Measurements from ENCODE around the gene EXOC3L2. TPM values are rescaled to one million over a fixed set of nuclear protein-coding genes. Genes with fewer than 3 reads are reported as not detected.

The EXOC3L2 gene
- total RNA-seq, 1 experiment from 2014 or later, result not detected

DNA sequence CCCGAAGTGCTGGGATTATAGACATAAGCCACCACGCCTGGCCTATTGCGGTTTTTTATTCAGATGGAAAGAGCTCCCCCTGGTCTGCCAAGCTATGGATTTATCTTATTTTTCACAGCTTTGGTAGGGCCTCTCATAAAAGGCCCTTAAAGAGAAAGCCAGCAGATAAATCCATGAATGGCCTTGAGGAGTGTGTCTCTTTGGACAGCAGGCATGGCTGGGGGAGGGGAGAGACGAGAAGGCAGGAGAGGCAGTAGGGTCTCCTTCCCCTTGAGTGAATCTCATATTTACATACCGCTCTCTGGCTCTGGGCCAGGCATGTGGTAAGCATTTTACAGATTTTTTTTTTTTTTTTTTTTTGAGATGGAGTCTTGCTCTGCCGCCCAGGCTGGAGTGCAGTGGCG is 31.1 kb upstream of the EXOC3L2 start:
- H3K27me3 ChIP-seq (replicated peaks; ENCODE audit: insufficient read depth, low read depth, low read length, poor library complexity), result no peaks in the 10 kb centered on the region
- TF ChIP-seq EZH2 (IDR thresholded peaks at IDR 0.05; ENCODE audit: borderline replicate concordance, low read depth, low read length, poor library complexity, severe bottlenecking), result no peak
- TF ChIP-seq, protein P1, sequence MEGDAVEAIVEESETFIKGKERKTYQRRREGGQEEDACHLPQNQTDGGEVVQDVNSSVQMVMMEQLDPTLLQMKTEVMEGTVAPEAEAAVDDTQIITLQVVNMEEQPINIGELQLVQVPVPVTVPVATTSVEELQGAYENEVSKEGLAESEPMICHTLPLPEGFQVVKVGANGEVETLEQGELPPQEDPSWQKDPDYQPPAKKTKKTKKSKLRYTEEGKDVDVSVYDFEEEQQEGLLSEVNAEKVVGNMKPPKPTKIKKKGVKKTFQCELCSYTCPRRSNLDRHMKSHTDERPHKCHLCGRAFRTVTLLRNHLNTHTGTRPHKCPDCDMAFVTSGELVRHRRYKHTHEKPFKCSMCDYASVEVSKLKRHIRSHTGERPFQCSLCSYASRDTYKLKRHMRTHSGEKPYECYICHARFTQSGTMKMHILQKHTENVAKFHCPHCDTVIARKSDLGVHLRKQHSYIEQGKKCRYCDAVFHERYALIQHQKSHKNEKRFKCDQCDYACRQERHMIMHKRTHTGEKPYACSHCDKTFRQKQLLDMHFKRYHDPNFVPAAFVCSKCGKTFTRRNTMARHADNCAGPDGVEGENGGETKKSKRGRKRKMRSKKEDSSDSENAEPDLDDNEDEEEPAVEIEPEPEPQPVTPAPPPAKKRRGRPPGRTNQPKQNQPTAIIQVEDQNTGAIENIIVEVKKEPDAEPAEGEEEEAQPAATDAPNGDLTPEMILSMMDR (conservative IDR thresholded peaks at IDR 0.05; ENCODE audit: low read depth, low read length), result 0 out of 2 replicates have a peak, but pooled peaks have one; percentile 13
- ChIA-PET POLR2A (ENCODE audit: low non-redundant PET) (no interaction called here), CTCF (no interaction called here)
- intact Hi-C loops (cut with micrococcal nuclease; ENCODE audit: unreplicated experiment), result no loop called here
- peaks cover 18% of the 10 kb centered on the region for H3K36me3 ChIP-seq (ENCODE audit: insufficient read depth, low read length, poor library complexity, severe bottlenecking)
- peaks cover 22% of the 10 kb centered on the region for H3K4me1 ChIP-seq (ENCODE audit: insufficient read depth, low read length, poor library complexity, severe bottlenecking)
- no peak overlapping the region for H3K27ac ChIP-seq (ENCODE audit: low read depth, low read length, poor library complexity, severe bottlenecking)
- BruUV-seq (replicated peaks), result no TSS peak
- H3K9me3 ChIP-seq (ENCODE audit: low read depth, low read length, poor library complexity, severe bottlenecking), result no peaks in the 10 kb centered on the region
- DNase-seq (ENCODE audit: low spot score), result peak; percentile 66
- H3K4me3 ChIP-seq (ENCODE audit: low read depth, low read length, poor library complexity, severe bottlenecking), result no peak overlapping the region

DNA sequence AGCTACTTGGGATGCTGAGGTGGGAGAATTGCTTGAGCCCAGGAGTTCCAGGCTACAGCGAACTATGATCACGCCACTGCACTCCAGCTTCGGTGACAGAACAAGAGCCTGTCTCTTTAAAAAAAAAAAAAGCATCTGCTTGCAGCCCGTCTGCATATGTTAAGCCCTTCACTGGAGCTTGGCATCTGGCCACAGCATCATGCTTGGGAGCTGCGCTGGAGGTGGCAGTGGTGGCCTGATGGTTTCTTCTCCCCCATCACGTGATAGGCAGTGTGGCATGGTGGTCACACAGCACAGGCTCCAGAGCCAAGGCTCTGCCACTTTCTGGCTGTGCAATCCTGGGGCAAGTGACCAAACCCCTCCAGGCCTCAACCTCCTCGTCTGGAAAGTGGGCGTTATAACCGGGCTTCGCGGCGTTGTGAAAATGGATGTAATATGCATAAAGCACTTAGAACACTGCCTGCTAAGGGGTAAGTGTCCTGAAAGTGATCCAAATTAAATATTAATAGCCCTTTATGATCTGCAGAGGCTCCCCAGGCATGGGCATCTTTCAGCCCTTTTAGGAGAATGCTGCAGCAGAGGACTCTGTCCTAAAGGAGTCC is 30.3 kb upstream of the EXOC3L2 start:
- peaks cover 22% of the 10 kb centered on the region for H3K4me1 ChIP-seq (ENCODE audit: insufficient read depth, low read length, poor library complexity, severe bottlenecking)
- H3K9me3 ChIP-seq (ENCODE audit: low read depth, low read length, poor library complexity, severe bottlenecking), result no peaks in the 10 kb centered on the region
- no peaks in the 10 kb centered on the region for H3K27me3 ChIP-seq (replicated peaks; ENCODE audit: insufficient read depth, low read depth, low read length, poor library complexity)
- H3K4me3 ChIP-seq (ENCODE audit: low read depth, low read length, poor library complexity, severe bottlenecking), result no peak overlapping the region
- peaks cover 19% of the 10 kb centered on the region for H3K36me3 ChIP-seq (ENCODE audit: insufficient read depth, low read length, poor library complexity, severe bottlenecking)
- POLR2A ChIA-PET (ENCODE audit: low non-redundant PET), result no interaction called here
- no TSS peak for BruUV-seq (replicated peaks)
- CTCF ChIA-PET, result no interaction called here
- DNase-seq (ENCODE audit: low spot score), result peak; percentile 87
- no peak overlapping the region for H3K27ac ChIP-seq (ENCODE audit: low read depth, low read length, poor library complexity, severe bottlenecking)
- TF ChIP-seq EZH2 (IDR thresholded peaks at IDR 0.05; ENCODE audit: borderline replicate concordance, low read depth, low read length, poor library complexity, severe bottlenecking), result no peak
- TF ChIP-seq, protein P1 (conservative IDR thresholded peaks at IDR 0.05; ENCODE audit: low read depth, low read length), result no peak
- intact Hi-C loops (cut with micrococcal nuclease; ENCODE audit: unreplicated experiment), result no loop called here

- Histone ChIP-seq H3K27me3 (replicated peaks; ENCODE audit: insufficient read depth, low read depth, low read length, poor library complexity) (no peaks in the 10 kb centered on the region), H3K9me3 (ENCODE audit: low read depth, low read length, poor library complexity, severe bottlenecking) (no peaks in the 10 kb centered on the region), H3K4me1 (ENCODE audit: insufficient read depth, low read length, poor library complexity, severe bottlenecking) (peaks cover 22% of the 10 kb centered on the region), H3K4me3 (ENCODE audit: low read depth, low read length, poor library complexity, severe bottlenecking) (no peak overlapping the region), H3K27ac (ENCODE audit: low read depth, low read length, poor library complexity, severe bottlenecking) (no peak overlapping the region), H3K36me3 (ENCODE audit: insufficient read depth, low read length, poor library complexity, severe bottlenecking) (peaks cover 13% of the 10 kb centered on the region)
- ChIA-PET POLR2A (ENCODE audit: low non-redundant PET) (no interaction called here), CTCF (no interaction called here)
- intact Hi-C loops (cut with micrococcal nuclease; ENCODE audit: unreplicated experiment), result no loop called here
- DNase-seq (ENCODE audit: low spot score), result no peak
- TF ChIP-seq EZH2 (IDR thresholded peaks at IDR 0.05; ENCODE audit: borderline replicate concordance, low read depth, low read length, poor library complexity, severe bottlenecking), result no peak
- TF ChIP-seq, protein P1 (conservative IDR thresholded peaks at IDR 0.05; ENCODE audit: low read depth, low read length), result no peak
- no TSS peak for BruUV-seq (replicated peaks)
These were observed 28.3 kb upstream of the EXOC3L2 start for GRCh38 chr19:45273521-45273855.

Data from A673 (cell line).